OCI-LY7 (cell line): Measurements from ENCODE around the gene PARD3B.

ENCODE experiments used
- EZH2phosphoT487 ChIP-seq: fragments of 200-600 bp; sonication (generic); IDR thresholded peaks from 2 replicates; pipeline ENCODE4 v1.6.1; 2018; ENCODE audit warnings: low read depth, borderline replicate concordance, mild to moderate bottlenecking, mixed run types, antibody characterized with exemption, low read length, moderate library complexity, mixed read lengths
- TF ChIP-seq, protein P1 (sequence below): fragments of 200-600 bp; sonication (generic); conservative IDR thresholded peaks from 2 replicates; pipeline ENCODE4 v1.5.1; 2014; ENCODE audit warnings: mild to moderate bottlenecking, antibody characterized with exemption, low read length, moderate library complexity, mixed read lengths

DNA sequence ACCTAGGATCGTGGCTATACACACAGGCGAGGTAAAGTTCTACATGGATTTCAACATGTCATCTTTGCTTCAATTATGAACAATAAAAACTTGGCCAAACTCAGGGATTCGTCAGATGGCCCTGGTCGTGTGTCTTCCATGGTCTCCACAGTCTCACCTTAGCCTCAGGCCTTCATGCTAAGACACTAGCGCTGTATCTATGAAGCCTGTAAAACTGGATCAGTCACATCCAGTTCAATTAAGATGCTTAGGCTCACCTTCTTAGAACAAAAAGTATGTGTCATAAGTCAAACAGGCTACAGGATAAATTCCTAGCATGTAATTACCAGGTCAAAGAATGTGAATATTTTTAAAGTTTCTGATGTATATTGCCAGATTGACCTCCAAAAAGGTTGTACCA, 1023.3 kb downstream of the PARD3B start:
- TF ChIP-seq, protein P1, sequence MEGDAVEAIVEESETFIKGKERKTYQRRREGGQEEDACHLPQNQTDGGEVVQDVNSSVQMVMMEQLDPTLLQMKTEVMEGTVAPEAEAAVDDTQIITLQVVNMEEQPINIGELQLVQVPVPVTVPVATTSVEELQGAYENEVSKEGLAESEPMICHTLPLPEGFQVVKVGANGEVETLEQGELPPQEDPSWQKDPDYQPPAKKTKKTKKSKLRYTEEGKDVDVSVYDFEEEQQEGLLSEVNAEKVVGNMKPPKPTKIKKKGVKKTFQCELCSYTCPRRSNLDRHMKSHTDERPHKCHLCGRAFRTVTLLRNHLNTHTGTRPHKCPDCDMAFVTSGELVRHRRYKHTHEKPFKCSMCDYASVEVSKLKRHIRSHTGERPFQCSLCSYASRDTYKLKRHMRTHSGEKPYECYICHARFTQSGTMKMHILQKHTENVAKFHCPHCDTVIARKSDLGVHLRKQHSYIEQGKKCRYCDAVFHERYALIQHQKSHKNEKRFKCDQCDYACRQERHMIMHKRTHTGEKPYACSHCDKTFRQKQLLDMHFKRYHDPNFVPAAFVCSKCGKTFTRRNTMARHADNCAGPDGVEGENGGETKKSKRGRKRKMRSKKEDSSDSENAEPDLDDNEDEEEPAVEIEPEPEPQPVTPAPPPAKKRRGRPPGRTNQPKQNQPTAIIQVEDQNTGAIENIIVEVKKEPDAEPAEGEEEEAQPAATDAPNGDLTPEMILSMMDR, result no peak
- no peak for TF ChIP-seq EZH2phosphoT487
